GM19193 (cell line): ENCODE measurements around the gene RBM19.

ENCODE experiments used
- POLR2A ChIP-seq: IDR thresholded peaks from 4 replicates; pipeline ENCODE4 v1.6.1; 2011; ENCODE audit not compliant: insufficient read depth, insufficient read length; ENCODE audit errors: extremely low read depth

The RBM19 gene

DNA sequence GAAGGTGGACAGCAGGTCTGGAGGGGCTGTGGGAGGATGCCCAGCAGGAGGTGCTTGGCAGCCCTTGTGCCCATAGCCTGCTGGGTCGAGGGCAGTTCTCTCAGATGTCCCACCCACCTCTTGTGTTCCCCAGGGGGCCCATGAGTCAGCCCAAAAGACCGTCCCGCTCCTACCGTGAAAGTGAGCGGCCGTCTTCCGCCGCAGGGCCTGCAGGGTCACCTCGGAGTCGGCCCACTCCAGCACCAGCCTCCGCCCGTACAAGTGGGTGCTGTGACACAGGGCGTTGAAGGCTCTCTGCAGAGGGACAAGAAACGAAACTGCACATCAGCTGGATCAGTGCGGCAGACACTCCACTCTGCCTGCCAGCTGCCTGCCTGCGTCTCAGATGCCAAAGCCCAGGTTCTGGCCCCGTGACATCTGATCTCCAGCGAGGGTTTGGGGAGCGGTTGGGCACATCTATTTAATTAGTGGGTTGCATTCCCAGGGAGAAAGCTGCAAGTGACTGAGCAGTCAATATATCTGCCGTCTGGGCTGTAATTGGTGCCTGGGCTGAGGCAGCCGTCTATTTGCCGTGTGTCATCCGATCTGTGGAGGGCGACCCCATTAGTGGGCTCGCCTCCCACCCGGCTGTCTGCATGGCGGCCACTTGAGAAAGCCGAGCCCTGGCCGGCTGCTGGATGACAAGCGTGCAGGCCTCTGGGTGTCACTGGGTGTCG lies 121.5 kb downstream of the RBM19 start:
- TF ChIP-seq POLR2A, result no peak

DNA sequence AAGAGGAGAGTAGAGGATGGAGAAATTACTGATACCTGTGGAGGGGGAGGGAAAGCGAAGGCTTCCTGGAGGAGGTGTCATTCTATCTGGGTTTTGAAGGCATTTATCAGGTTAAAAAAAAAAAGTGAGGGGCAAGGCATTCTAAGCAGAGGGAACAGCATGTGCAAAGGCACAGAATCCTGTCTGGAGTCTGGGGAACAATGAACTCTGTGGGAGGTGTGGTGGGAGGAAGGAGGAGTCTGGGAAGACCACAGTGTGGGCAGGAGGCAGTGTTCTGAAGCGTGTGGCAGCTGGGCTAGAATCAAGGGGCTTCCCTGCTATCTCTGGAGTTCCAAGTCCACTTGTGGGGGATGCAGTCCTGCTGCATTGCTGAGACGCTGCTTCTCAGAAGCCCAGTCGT lies 123.4 kb downstream of the RBM19 start:
- no peak for TF ChIP-seq POLR2A

DNA sequence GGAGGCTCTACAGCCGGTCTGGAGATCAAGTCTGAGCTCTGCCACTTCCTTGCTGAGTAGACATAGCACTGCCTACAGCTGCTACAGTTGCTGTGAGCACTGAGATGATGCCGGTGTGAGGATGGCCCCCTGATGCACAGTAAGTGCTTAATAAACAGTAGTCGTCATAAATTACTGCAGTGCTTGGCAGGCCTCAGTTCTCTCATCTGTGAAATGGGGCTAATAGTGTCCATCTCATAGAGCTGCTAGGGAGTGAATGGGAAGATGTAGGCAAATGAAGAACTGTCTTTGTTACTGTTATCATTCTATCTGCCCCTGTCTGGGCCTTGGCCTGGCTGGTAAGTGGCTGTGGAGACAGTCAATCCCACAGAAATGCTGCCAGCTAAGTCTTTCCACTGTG lies 124.3 kb downstream of the RBM19 start:
- TF ChIP-seq POLR2A, result no peak

DNA sequence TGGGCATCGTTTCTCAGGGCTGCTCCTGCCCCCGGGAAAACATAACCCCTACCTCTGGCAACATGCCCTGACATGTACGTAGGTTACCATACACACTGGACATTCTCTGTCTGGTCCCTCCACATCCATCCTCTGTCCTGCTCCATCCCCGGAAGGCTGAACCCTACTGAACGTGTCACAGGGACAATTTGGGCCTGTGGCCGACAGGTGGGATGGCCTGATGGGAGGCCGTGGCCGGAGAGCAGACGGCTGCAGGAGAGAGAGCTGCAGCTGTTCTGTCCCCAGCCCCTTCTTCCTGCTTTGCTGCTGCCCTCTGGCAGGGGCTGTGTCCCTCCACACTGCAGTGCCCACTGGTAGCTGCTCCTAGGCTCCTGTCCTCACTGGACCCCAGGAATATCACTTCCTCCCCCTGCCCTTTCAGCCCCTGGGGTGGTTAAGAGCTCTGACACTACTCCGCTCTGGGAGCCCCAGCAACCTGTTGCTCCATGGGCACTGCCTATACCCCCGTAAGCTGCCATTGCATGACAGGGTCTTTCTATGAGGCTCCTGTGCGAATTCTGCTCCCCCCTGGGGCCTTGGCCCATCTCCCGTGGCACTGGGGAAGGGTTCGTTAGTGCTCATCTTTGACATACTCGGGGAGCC lies 125.6 kb downstream of the RBM19 start:
- no peak for TF ChIP-seq POLR2A

DNA sequence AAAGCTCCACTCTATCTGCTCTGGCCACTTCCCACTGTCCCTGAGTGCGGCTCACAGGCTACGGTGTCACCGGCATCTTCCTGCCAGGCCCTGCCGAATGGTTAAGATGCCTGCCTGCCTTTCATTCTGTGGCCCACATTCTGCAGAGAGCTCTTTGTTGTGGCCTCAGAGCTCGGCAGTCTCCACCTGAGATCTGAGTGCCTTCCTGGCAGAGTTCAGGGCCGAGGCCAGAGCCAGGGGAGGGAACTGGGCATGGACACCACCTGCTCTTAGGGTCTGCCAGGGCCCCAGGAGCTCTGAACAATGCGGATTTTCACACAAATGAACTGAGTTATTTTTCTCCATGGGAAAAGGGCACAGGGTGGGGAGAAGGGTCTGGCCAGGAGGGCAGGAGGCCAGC lies 127.2 kb downstream of the RBM19 start:
- no peak for TF ChIP-seq POLR2A

DNA sequence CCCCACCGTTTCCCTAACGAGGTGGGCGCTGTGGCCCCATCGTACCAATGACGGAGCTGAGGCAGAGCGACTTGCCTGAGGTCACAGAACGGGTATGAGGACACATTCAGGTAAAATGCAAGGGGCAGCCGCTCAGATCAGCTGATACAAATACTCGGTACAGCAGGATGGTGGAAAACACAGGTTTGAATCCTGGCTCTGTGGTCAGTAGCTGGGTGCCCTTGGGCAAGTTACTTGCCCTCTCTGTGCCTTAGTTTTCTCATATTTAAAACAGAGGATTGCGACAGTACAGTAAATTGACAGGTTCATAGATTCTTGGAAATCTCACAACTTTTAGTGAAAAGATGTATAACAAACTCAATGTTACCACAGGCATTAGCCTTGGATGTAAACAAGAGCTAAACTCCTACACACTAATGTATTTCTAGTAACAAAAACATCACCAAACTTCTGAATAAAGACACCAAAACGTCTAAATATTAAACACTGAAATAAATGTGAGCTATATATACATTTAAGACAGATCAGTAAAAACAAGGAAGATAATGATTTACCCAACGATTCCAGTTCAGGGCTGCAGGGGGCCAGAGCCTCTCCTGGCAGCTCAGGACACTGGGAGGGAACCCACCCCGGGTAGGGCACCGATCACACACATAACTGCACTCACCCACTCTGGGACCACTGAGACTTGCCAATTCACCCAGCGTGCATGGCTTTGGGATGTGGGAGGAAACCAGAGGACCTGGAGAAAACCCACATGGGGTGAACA lies 128.4 kb downstream of the RBM19 start:
- TF ChIP-seq POLR2A, result no peak

DNA sequence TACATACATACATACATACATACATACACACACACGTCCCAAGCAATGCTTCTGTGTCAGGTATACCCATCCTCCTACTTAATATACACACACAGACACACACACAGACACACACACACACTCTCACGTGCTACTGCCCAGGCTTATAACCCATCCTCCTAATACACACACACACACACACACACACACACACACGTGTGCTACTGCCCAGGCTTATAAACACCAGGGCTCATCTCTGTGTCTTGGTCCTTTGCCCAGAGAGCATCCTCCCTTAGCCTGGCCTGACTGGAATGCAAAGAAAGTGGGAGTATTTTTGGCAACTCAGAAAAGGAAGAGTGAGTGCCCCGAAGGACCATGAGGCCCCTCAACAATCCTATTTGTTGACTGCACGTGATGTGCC lies 129.0 kb downstream of the RBM19 start:
- TF ChIP-seq POLR2A, result no peak

DNA sequence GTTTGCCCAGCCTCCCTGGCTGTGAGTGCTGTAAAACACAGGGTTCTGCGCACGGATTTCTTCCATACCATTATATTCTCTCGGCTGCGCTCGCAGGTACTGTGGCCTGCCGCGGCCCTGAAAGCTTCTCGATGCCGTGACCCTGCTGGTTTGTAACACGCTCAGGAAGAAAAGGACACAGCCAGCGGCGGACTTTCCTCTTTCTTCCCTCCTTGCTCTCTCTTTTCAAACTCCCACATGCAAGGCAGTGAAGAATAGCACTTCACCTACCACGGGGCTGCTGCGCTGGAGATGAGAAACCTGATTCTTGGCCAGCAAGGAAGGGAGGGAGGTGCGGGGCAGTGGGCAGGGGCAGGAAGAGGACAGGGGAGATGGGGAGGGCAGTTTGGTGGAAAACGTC lies 130.2 kb downstream of the RBM19 start:
- no peak for TF ChIP-seq POLR2A

DNA sequence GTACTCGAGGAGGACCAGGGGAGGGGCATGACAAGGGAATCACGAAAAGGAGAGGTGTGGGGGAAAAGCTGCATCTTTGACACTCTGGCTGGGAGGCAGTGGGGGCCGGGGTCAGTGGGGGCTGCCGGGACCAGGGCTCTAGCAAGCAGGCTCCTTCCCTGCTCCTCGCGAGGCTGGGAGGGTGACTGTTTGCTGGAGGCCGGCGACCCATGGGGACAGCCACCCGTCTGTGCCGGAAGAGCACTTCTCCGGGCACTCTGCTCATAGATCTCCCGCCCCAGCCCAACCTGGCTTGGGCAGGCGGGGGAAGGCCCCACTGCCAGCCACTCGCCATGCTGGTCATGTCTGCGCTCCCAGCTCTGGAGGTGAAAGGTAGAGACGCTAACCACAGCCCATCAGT lies 130.7 kb downstream of the RBM19 start:
- TF ChIP-seq POLR2A, result no peak

DNA sequence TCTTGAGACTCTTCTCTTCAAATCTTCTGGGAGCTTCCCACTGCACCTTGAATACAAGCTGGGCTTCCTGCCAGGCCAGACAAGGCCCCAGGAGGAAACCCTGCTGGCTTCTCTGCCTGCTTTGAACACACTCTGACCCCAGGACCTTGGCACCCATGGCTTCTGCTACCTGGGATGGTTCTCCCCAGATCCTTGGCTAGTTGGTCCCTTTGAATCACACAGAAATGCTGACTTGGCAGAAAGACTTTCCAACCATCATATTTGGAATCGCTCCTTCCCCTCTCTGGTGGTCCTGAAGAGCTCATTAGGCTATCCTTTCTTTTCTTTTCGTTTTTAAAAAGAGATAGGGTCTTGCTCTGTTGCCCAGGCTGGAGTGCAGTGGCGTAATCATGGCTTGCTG lies 132.7 kb downstream of the RBM19 start:
- no peak for TF ChIP-seq POLR2A

DNA sequence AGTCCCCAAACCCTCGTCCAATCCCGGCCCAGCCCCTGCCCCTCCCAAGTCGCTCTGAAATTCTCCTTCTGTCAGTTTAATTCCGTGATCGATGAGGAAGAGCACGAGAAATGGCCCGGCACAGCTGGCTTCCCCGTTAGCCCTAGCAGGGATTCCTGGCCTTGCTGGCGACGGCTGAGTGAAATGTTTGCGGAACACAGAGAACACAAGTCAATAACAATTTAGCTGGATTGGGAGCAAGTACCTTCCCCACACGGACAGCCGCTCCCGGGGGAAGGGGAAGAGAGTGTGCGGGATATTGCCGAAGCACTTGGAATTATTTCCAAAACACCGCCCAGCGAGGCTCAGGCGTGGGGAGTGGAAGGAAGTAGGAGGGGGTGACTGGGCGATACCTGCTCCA lies 134.6 kb downstream of the RBM19 start:
- TF ChIP-seq POLR2A, result no peak

DNA sequence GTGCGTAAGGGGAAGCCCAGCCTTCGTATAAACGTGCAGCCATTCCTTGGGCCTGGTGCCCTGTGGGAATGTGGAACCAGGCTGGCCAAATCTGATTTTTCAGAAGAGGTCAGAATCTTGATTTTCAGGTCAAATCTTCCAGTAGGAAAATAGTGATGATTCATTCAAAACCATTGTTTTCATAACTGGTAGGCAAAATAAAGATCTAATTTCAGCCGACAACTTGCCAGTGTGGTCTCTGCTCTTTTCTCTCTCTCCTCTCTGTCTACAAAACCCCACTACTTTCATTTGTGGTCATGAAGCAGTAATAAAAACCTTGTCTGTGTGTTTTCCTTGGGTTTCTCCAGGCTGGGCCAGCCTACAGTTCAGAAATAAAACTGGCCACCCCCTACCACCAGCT lies 135.1 kb downstream of the RBM19 start:
- TF ChIP-seq POLR2A, result no peak

DNA sequence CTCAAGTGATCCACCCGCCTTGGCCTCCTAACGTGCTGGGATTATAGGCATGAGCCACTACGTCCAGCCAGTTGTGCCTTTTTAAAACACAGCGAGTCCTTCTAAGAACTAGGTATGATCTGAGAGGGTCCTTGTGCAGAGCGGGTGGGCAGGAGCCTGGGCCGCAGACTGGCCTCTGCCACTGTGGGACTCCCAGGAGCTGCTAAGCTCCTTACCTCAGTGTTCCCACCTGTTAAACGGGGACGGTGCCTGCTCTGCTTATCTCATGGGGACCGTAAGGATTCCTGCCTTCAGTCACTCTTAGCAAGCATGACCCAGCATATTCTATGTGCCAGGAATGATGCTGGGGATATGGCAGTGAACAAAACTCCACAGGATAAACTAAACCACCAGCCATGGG lies 136.9 kb downstream of the RBM19 start:
- TF ChIP-seq POLR2A, result no peak

DNA sequence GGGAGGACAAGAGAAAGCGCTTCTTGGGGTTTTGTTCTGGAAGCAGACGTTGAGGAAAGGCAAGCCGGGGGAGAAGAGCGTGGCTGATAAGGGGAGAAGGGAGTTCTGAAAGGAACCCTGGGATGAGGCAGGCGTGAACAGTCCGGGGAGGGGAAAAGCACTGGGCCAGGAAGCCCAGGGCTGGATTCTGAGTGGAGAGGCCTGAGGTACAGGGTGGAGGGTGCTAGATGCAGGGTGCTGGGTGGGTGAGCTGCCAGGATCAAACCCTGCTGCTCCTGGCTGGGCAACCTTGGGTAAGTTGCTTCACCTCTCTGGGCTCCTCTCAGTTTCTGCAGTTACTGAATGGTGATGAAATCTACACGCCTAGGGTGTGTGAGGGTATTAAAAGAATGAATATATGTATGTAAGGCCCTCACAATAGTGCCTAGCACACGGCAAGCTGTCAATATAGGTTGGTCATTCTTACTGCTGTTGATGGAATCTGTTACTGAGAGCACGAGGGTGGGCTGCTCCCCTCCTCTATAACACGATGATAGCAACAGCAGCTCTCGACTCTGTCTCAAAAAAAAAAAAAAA lies 138.5 kb downstream of the RBM19 start:
- no peak for TF ChIP-seq POLR2A

DNA sequence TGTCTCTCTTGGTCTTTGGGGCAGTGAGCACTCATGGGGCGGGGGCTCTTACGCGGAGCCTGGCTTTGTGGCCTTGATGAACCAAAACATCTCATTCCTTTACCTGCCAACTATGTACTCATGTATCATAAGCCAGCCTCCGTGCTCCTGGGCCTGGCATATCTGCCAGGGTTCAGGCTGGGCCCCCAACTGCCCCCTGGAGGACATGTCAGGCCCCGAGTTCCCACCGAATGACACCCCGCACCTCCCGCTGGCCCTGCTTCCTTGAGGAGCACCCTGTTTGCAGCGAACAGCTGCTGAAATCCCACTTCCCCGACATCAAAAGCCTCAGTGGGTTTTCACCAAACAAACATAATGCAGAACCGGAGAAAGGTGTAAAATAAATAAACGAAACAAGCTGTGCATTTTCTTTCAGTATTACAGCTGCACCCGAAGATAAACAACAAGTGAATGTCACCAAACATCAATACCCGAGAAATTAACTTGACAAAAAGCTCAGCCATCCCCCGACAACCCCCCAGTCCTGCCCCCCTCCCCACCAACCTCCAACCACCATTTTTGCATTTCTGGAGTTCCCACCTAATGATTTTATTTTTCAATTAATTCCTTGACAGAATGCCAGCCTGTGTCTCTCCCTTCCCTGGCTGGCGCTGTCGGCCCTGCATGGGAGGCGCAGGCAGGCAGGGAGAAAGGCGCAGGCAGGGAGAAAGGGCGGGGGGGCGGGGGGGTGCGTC lies 139.2 kb downstream of the RBM19 start:
- TF ChIP-seq POLR2A, result no peak
